ENCODE data around the gene RAB40C.

RAB40C gene

GRCh38 chr16:657487-657886 lies 67.6 kb downstream of the RAB40C start:
- H3K36me3 ChIP-seq (ENCODE audit: control insufficient read depth, insufficient read depth, low read length): peaks cover 21% of the 10 kb centered on the region
- WGBS, 2 experiments (ENCODE audit: insufficient coverage in 2 of 2): 95 to 96% methylated on average over 18 to 20 of the region's 22 CpGs

DNA sequence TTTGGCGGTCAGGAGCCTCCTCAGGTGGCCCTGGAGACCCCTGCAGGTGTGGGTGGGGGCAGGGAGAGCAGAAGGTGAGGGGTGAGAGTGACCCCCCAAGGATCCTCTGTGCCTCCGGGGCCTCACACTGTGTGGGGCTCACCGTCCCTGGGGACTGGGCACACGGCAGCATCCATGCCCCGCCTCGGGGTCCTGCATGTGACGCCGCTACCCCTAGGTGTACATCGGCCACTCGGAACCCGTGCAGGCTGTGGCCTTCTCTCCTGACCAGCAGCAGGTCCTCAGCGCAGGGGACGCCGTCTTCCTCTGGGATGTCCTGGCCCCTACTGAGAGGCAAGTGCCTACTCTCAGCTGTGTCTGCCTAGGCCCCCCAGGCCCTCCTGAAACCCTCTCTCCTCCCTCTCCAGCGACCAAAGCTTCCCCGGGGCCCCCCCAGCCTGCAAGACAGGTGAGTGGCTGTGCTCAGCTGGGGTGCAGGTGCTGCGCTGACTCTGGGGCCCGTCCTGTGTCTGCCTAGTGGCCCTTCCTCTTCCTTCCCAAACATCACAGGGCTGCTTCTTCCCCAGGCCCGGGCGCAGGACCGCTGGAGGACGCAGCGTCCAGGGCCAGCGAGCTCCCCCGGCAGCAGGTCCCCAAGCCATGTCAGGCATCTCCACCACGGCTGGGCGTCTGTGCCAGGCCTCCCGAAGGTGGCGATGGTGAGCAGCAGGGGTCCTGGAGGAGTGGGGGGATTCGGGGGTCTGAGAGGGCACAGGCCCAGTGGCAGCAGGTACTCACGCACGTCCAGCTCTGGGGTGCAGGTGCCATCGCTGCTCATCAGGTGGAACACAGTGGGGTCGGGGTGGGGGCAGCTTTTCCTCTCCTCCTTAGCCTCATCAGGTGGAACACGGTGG lies 69.1 kb downstream of the RAB40C start:
- no peak overlapping the region for H3K4me3 ChIP-seq (ENCODE audit: extremely low read depth, insufficient read depth, low read length, poor library complexity, severe bottlenecking)
- WGBS, 2 experiments (ENCODE audit: insufficient coverage in 2 of 2): 93 to 95% methylated on average over 31 to 34 of the region's 35 CpGs
- no peaks in the 10 kb centered on the region for H3K9me3 ChIP-seq (ENCODE audit: control insufficient read depth, low read length)

More at GRCh38 chr16:657487-657886, 67.6 kb downstream of the RAB40C start:
- H3K27ac ChIP-seq (ENCODE audit: low read depth, low read length, severe bottlenecking): no peak overlapping the region
- no peak overlapping the region for H3K4me3 ChIP-seq (ENCODE audit: extremely low read depth, insufficient read depth, low read length, poor library complexity, severe bottlenecking)
- peaks cover 4% of the 10 kb centered on the region for H3K4me1 ChIP-seq (ENCODE audit: control insufficient read depth, insufficient read depth, low read length, poor library complexity, severe bottlenecking)
- H3K9me3 ChIP-seq (ENCODE audit: control insufficient read depth, low read length): no peaks in the 10 kb centered on the region

DNA sequence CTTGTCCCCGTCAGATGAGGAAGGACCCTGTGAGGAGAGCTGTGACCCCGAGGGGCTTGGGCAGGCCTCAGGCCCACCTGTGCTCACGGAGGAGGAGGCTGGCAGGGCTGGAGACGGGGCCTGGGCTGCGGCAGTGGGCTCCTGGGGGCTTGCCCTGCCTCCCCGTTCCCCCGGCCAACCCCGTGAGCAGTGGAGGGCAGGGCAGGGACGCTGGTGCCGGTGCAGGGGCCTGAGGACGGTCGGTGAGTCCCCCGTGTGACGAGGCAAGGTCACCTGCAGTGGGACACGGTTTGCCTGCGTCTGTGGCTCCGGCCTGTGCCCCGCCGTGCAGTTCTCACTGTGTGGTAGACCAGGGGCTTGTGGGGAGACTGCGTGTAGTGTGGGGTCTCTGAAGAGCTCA lies 69.8 kb downstream of the RAB40C start:
- H3K4me3 ChIP-seq (ENCODE audit: extremely low read depth, insufficient read depth, low read length, poor library complexity, severe bottlenecking): no peak overlapping the region
- no peak overlapping the region for H3K27ac ChIP-seq (ENCODE audit: low read depth, low read length, severe bottlenecking)
- H3K9me3 ChIP-seq (ENCODE audit: control insufficient read depth, low read length): no peaks in the 10 kb centered on the region
- H3K36me3 ChIP-seq (ENCODE audit: control insufficient read depth, insufficient read depth, low read length): peaks cover 13% of the 10 kb centered on the region
- H3K4me1 ChIP-seq (ENCODE audit: control insufficient read depth, insufficient read depth, low read length, poor library complexity, severe bottlenecking): peaks cover 4% of the 10 kb centered on the region
- 88 to 93% methylated on average over 19 to 20 of the region's 20 CpGs for WGBS, 2 experiments (ENCODE audit: insufficient coverage in 2 of 2)

More for the DNA sequence above, 69.1 kb downstream of the RAB40C start:
- Histone ChIP-seq H3K36me3 (ENCODE audit: control insufficient read depth, insufficient read depth, low read length) (peaks cover 15% of the 10 kb centered on the region), H3K27ac (ENCODE audit: low read depth, low read length, severe bottlenecking) (no peak overlapping the region), H3K4me1 (ENCODE audit: control insufficient read depth, insufficient read depth, low read length, poor library complexity, severe bottlenecking) (peaks cover 4% of the 10 kb centered on the region)

DNA sequence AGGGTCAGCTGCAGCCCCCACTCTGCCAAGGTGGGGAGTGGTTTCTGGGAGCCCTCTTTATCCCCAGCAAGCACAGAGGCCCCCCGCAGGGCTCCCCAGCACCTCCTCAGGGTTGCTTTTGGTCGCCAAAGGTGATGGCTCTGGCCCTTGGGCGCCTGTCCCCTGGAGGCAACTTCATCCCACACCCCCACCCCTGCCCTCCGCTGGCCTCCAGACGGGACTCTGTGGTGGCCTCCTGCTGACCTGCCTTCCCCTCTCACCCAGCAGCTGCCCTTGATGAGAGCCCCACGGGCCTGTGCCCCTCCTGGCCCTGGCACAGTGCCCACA lies 70.2 kb downstream of the RAB40C start:
- no peak overlapping the region for H3K4me3 ChIP-seq (ENCODE audit: extremely low read depth, insufficient read depth, low read length, poor library complexity, severe bottlenecking)
- WGBS, 2 experiments (ENCODE audit: insufficient coverage in 2 of 2): 75 to 80% methylated on average over 5 to 6 of the region's 6 CpGs
- peaks cover 4% of the 10 kb centered on the region for H3K4me1 ChIP-seq (ENCODE audit: control insufficient read depth, insufficient read depth, low read length, poor library complexity, severe bottlenecking)
- no peaks in the 10 kb centered on the region for H3K9me3 ChIP-seq (ENCODE audit: control insufficient read depth, low read length)
- no peak overlapping the region for H3K27ac ChIP-seq (ENCODE audit: low read depth, low read length, severe bottlenecking)
- H3K36me3 ChIP-seq (ENCODE audit: control insufficient read depth, insufficient read depth, low read length): peaks cover 13% of the 10 kb centered on the region

- Histone ChIP-seq H3K9me3 (ENCODE audit: control insufficient read depth, low read length) (no peaks in the 10 kb centered on the region), H3K4me1 (ENCODE audit: control insufficient read depth, insufficient read depth, low read length, poor library complexity, severe bottlenecking) (peaks cover 4% of the 10 kb centered on the region), H3K36me3 (ENCODE audit: control insufficient read depth, insufficient read depth, low read length) (peaks cover 13% of the 10 kb centered on the region), H3K27ac (ENCODE audit: low read depth, low read length, severe bottlenecking) (no peak overlapping the region), H3K4me3 (ENCODE audit: extremely low read depth, insufficient read depth, low read length, poor library complexity, severe bottlenecking) (no peak overlapping the region)
- WGBS, 2 experiments (ENCODE audit: insufficient coverage in 2 of 2): 34 to 55% methylated on average over 14 to 30 of the region's 43 CpGs
Observed at GRCh38 chr16:660459-661183, 70.8 kb downstream of the RAB40C start.

DNA sequence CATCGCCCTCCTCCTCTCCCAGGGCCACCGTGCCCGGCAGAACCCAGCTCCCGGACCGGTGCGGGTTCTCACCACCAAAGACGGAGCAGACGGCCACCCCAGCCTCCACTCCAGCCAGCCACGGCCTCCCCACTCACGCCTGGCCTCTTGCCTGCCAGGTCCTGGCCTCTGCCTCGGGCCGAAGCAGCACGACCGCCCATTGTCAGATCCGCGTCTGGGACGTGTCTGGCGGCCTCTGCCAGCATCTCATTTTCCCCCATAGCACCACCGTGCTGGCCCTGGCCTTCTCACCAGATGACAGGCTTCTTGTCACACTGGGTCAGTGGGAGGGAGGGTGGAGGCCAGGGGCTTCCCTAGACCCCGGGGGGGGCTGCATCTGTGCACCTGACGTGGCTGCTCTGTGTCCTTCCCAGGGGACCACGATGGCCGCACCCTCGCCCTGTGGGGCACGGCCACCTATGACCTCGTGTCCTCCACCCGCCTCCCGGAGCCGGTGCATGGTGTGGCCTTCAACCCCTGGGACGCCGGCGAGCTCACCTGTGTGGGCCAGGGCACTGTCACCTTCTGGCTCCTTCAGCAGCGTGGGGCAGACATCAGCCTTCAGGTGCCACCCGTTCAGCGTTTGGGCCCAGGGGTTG lies 71.4 kb downstream of the RAB40C start:
- H3K9me3 ChIP-seq (ENCODE audit: control insufficient read depth, low read length): no peaks in the 10 kb centered on the region
- 80 to 88% methylated on average over 28 to 29 of the region's 35 CpGs for WGBS, 2 experiments (ENCODE audit: insufficient coverage in 2 of 2)
- H3K4me3 ChIP-seq (ENCODE audit: extremely low read depth, insufficient read depth, low read length, poor library complexity, severe bottlenecking): no peak overlapping the region
- no peak overlapping the region for H3K27ac ChIP-seq (ENCODE audit: low read depth, low read length, severe bottlenecking)
- peaks cover 9% of the 10 kb centered on the region for H3K36me3 ChIP-seq (ENCODE audit: control insufficient read depth, insufficient read depth, low read length)
- peaks cover 4% of the 10 kb centered on the region for H3K4me1 ChIP-seq (ENCODE audit: control insufficient read depth, insufficient read depth, low read length, poor library complexity, severe bottlenecking)

DNA sequence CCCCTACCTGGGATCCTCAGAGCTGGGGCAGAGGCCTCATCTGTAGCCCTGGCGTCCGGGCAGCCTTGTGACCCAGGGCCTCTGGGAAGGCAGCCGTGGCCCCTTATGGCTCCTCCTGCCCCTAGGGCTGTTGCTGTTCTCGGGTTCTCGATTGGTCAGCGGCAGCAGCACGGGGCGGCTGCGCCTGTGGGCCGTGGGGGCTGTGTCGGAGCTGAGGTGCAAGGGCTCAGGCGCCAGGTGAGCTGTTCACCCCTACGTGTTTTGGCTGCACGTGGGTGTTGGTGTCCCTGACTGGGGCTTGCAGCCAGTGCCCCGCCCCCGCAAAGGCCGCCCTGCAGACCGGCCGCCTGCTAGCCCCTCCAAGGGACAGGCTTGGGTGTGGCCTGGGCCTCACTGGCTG lies 72.2 kb downstream of the RAB40C start:
- no peak overlapping the region for H3K27ac ChIP-seq (ENCODE audit: low read depth, low read length, severe bottlenecking)
- 97% methylated on average over 18 to 19 of the region's 19 CpGs for WGBS, 2 experiments (ENCODE audit: insufficient coverage in 2 of 2)
- no peaks in the 10 kb centered on the region for H3K9me3 ChIP-seq (ENCODE audit: control insufficient read depth, low read length)
- peaks cover 4% of the 10 kb centered on the region for H3K4me1 ChIP-seq (ENCODE audit: control insufficient read depth, insufficient read depth, low read length, poor library complexity, severe bottlenecking)
- H3K4me3 ChIP-seq (ENCODE audit: extremely low read depth, insufficient read depth, low read length, poor library complexity, severe bottlenecking): no peak overlapping the region
- peaks cover 9% of the 10 kb centered on the region for H3K36me3 ChIP-seq (ENCODE audit: control insufficient read depth, insufficient read depth, low read length)

DNA sequence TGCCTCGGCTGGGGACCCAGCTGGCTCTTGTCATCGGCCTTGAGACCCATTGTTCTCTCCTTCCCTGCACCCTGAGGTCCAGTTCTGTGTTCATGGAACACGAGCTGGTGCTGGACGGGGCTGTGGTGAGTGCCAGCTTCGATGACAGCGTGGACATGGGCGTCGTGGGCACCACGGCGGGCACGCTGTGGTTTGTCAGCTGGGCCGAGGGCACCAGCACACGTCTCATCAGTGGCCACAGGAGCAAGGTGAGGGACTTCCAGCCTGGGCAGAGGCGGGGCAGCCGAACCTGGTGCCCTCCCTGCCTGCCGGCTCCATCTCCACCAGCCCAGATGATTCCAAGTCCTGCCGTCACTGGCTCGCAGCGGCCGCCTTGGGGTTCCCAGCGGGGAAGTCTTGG lies 72.7 kb downstream of the RAB40C start:
- 96% methylated on average over 21 of the region's 21 CpGs for WGBS, 2 experiments (ENCODE audit: insufficient coverage in 2 of 2)
- H3K36me3 ChIP-seq (ENCODE audit: control insufficient read depth, insufficient read depth, low read length): peaks cover 9% of the 10 kb centered on the region
- H3K4me1 ChIP-seq (ENCODE audit: control insufficient read depth, insufficient read depth, low read length, poor library complexity, severe bottlenecking): peaks cover 4% of the 10 kb centered on the region
- H3K4me3 ChIP-seq (ENCODE audit: extremely low read depth, insufficient read depth, low read length, poor library complexity, severe bottlenecking): no peak overlapping the region
- no peak overlapping the region for H3K27ac ChIP-seq (ENCODE audit: low read depth, low read length, severe bottlenecking)
- H3K9me3 ChIP-seq (ENCODE audit: control insufficient read depth, low read length): no peaks in the 10 kb centered on the region

DNA sequence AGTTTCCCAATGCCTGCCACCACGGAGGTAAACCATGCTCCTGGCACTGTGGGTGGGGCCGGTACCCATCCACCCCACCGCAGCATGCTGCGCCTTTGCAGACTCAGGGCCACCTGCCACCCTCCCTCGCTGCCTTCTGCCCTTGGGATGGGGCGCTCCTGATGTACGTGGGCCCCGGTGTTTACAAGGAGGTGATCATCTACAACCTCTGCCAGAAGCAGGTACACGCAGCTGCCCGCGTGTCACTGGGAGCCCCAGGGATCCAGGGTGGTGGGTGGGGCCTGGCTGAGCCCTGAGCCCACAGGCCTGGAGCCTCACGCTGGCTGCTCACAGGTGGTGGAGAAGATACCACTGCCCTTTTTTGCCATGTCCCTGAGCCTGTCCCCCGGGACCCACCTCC lies 76.7 kb downstream of the RAB40C start:
- Histone ChIP-seq H3K9me3 (ENCODE audit: control insufficient read depth, low read length) (no peaks in the 10 kb centered on the region), H3K4me3 (ENCODE audit: extremely low read depth, insufficient read depth, low read length, poor library complexity, severe bottlenecking) (no peak overlapping the region), H3K27ac (ENCODE audit: low read depth, low read length, severe bottlenecking) (no peak overlapping the region), H3K36me3 (ENCODE audit: control insufficient read depth, insufficient read depth, low read length) (peaks cover 29% of the 10 kb centered on the region), H3K4me1 (ENCODE audit: control insufficient read depth, insufficient read depth, low read length, poor library complexity, severe bottlenecking) (peaks cover 7% of the 10 kb centered on the region)
- 89 to 90% methylated on average over 13 of the region's 13 CpGs for WGBS, 2 experiments (ENCODE audit: insufficient coverage in 2 of 2)

- Histone ChIP-seq H3K36me3 (ENCODE audit: control insufficient read depth, insufficient read depth, low read length) (peaks cover 35% of the 10 kb centered on the region), H3K4me3 (ENCODE audit: extremely low read depth, insufficient read depth, low read length, poor library complexity, severe bottlenecking) (no peak overlapping the region), H3K27ac (ENCODE audit: low read depth, low read length, severe bottlenecking) (no peak overlapping the region), H3K9me3 (ENCODE audit: control insufficient read depth, low read length) (no peaks in the 10 kb centered on the region), H3K4me1 (ENCODE audit: control insufficient read depth, insufficient read depth, low read length, poor library complexity, severe bottlenecking) (peaks cover 7% of the 10 kb centered on the region)
- WGBS, 2 experiments (ENCODE audit: insufficient coverage in 2 of 2): 91 to 94% methylated on average over 20 to 21 of the region's 22 CpGs
Observed at GRCh38 chr16:667113-667779, 77.4 kb downstream of the RAB40C start.

Measured in mesodermal cell (in vitro differentiated cells).